Gastroesophageal sphincter (tissue), 3 donors: Measurements from ENCODE around the gene MTSS2.

Experiments
- POLR2A ChIP-seq, 2 donors: fragments of 450-650 bp; IDR thresholded peaks; one replicate each; pipeline ENCODE4 v1.6.1; 2017; ENCODE audit warnings: antibody characterized with exemption in 2 of 2, mild to moderate bottlenecking in 2 of 2, moderate library complexity in 1 of 2
- TF ChIP-seq, protein P1 (sequence below), 4 experiments: fragments of 200-600 bp in 2 of 4; fragments of 450-650 bp in 2 of 4; sonication (generic) in 1 of 4; IDR thresholded peaks; one replicate each; pipeline ENCODE4 v1.5.1; 2017 to 2019; ENCODE audit warnings: antibody characterized with exemption in 4 of 4, mild to moderate bottlenecking in 2 of 4, moderate library complexity in 2 of 4

DNA sequence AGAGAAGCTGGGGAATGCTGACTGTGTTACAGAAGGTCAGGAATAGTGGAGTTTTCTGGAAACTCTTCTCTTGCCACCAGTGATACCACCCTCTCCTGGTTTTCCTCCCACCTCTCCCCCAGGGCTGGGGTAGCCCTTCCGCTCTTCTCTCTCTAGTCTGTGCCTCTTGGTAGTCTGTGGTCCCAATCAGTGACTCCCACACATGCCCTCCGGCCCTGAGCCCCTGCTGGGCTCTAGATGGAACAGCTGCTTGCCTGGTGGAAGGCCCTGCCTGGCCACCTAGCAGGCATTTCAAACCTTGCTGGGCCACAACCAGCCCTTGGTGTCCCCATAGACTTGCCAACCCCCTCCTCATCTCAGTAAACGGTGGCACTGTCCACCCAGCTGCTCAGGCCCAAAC is 15.2 kb upstream of the MTSS2 start:
- TF ChIP-seq, protein P1, sequence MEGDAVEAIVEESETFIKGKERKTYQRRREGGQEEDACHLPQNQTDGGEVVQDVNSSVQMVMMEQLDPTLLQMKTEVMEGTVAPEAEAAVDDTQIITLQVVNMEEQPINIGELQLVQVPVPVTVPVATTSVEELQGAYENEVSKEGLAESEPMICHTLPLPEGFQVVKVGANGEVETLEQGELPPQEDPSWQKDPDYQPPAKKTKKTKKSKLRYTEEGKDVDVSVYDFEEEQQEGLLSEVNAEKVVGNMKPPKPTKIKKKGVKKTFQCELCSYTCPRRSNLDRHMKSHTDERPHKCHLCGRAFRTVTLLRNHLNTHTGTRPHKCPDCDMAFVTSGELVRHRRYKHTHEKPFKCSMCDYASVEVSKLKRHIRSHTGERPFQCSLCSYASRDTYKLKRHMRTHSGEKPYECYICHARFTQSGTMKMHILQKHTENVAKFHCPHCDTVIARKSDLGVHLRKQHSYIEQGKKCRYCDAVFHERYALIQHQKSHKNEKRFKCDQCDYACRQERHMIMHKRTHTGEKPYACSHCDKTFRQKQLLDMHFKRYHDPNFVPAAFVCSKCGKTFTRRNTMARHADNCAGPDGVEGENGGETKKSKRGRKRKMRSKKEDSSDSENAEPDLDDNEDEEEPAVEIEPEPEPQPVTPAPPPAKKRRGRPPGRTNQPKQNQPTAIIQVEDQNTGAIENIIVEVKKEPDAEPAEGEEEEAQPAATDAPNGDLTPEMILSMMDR (IDR thresholded peaks at IDR 0.05): no peak
- TF ChIP-seq POLR2A (IDR thresholded peaks at IDR 0.05): no peak
